ENCODE data around the gene ZNF200.
A peak's percentile ranks its signal among the peaks of the same experiment; 100 is the strongest.

ZNF200 gene

GRCh38 chr16:3242709-3243108 lies 7.8 kb upstream of the ZNF200 start:
- no peak overlapping the region for H3K4me3 ChIP-seq (replicated peaks; ENCODE audit: low read depth, low read length)
- no peak for DNase-seq (ENCODE audit: low read depth)
- no peak for TF ChIP-seq CTCF (IDR thresholded peaks at IDR 0.05; ENCODE audit: low read length, missing control alignments)

- DNase-seq (ENCODE audit: low read depth), result no peak
- no peak for TF ChIP-seq CTCF (IDR thresholded peaks at IDR 0.05; ENCODE audit: low read length, missing control alignments)
- no peak overlapping the region for H3K4me3 ChIP-seq (replicated peaks; ENCODE audit: low read depth, low read length)
Observed at GRCh38 chr16:3241761-3242160, 6.8 kb upstream of the ZNF200 start.

DNA sequence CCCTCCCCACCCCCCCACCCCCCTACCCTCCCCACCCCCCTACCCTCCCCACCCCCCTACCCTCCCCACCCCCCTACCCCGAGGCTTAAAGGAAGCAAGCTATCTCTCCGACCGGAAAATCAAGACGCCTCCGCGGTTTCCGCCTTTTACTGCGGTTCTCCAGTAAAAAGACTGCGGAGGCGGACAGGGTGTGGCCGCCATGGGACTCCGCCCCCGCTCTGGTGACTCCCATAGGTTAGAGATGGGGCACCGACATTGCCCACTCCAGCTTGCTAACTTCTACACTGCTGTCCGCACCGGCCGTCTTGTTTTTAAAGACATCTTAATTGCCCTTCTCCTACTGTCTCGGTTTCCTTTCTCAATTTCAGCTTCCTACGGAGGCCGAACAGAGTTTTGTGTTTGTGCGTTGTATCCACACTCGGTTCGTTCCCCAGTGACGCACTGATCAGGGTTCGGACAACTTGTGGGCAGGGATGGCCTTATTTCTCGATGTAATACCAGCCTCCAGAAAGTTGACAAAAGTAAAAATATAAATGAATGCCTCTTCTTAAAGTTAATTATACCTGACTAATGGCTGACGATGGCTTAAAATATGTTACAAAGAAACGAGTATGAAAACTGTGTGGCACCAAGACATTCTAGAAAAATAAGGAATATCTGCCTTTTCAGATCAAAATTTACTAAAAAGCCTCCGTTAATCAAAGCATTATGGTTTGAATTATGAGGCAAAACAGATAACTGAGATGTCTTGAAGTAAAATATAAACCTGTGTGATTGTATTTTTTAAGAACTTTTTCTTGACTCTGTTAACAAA lies 1.1 kb upstream of the ZNF200 start:
- DNase-seq (ENCODE audit: low read depth), result no peak
- no peak overlapping the region for H3K4me3 ChIP-seq (replicated peaks; ENCODE audit: low read depth, low read length)
- no peak for TF ChIP-seq CTCF (IDR thresholded peaks at IDR 0.05; ENCODE audit: low read length, missing control alignments)

- no peak for DNase-seq (ENCODE audit: low read depth)
- no peak for TF ChIP-seq CTCF (IDR thresholded peaks at IDR 0.05; ENCODE audit: low read length, missing control alignments)
- H3K4me3 ChIP-seq (replicated peaks; ENCODE audit: low read depth, low read length), result peak overlapping the region; percentile 90
Observed at GRCh38 chr16:3234543-3234856, 458 bp downstream of the ZNF200 start.

DNA sequence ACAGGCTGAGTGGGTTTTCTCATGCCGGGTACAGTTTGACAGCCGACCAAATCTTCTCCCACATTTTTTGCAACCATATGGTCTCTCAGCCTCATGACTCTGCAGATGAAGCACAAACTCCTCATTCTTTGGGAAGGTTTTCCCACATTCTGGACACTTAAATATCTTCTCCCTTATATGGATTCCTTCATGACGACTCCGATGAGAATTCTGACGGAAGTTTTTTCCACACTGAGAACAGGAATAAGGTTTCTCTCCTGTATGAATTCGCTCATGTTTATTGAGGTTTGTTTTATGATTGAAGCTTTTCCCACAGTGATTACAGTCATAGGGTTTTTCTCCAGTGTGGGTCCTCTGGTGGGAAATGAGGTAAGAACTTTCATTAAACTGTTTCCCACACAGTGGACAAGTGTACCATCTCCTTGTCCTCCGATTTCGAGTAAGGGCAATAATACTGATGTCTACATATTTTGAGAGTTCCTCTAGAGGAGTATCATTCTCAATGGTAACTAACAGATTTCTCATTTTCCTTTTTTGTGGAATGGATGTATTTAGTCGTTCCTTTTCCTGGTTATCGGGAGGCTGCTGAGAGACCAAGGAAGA lies 10.9 kb downstream of the ZNF200 start:
- TF ChIP-seq CTCF (IDR thresholded peaks at IDR 0.05; ENCODE audit: low read length, missing control alignments), result no peak
- no peak overlapping the region for H3K4me3 ChIP-seq (replicated peaks; ENCODE audit: low read depth, low read length)

GRCh38 chr16:3220839-3221238 lies 14.1 kb downstream of the ZNF200 start:
- no peak overlapping the region for H3K4me3 ChIP-seq (replicated peaks; ENCODE audit: low read depth, low read length)
- DNase-seq (ENCODE audit: low read depth), result no peak
- TF ChIP-seq CTCF (IDR thresholded peaks at IDR 0.05; ENCODE audit: low read length, missing control alignments), result no peak

More for the DNA sequence above, 10.9 kb downstream of the ZNF200 start:
- peak; percentile 14 for DNase-seq (ENCODE audit: low read depth)

DNA sequence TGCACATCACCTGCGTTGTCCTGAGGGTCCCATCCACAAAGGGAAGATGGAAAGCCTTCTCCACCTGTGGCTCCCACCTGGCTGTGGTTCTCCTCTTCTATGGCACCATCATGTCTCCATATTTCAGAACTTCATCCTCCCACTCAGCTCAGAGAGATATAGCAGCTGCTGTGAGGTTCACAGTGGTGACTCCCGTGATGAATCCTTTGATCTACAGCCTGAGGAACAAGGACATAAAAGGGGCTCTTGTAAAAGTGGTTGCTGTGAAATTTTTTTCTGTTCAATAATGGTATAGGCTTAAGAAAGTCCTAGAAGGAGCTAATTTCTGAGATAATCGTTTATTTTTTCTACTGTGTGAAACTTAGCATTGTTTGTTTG lies 18.7 kb downstream of the ZNF200 start:
- no peak overlapping the region for H3K4me3 ChIP-seq (replicated peaks; ENCODE audit: low read depth, low read length)
- no peak for DNase-seq (ENCODE audit: low read depth)
- no peak for TF ChIP-seq CTCF (IDR thresholded peaks at IDR 0.05; ENCODE audit: low read length, missing control alignments)

All from fibroblast of pulmonary artery (primary cell).